Neural cell (in vitro differentiated cells): ENCODE data around the gene S100PBP. TPM values are rescaled to one million over a fixed set of nuclear protein-coding genes. Genes with fewer than 3 reads are reported as not detected.

Experiments used
- H2AFZ ChIP-seq: fragments of 200-600, 300-800 bp; sonication (generic), shearing (Covaris generic); 2 replicates; pipeline ENCODE4 v1.6.0; 2014; ENCODE audit warnings: low read depth, mild to moderate bottlenecking, antibody characterized with exemption, low read length, moderate library complexity
- H3F3A ChIP-seq: fragments of 200-600 bp; shearing (Covaris generic); 2 replicates; pipeline ENCODE4 v1.6.1; 2016; ENCODE audit warnings: mild to moderate bottlenecking, moderate library complexity, mixed read lengths, antibody characterized with exemption, low read length; ENCODE audit not compliant: insufficient read depth, poor library complexity, severe bottlenecking
- H3K27ac ChIP-seq: fragments of 200-600, 300-800 bp; sonication (generic), shearing (Covaris generic); 2 replicates; pipeline ENCODE4 v1.5.1; 2014; ENCODE audit warnings: mild to moderate bottlenecking, low read length, moderate library complexity
- H3K27me3 ChIP-seq: fragments of 300-800, 200-600 bp; sonication (generic), shearing (Covaris generic); 2 replicates; pipeline ENCODE4 v1.6.0; 2014; ENCODE audit warnings: mild to moderate bottlenecking, low read depth, low read length, moderate library complexity; ENCODE audit not compliant: insufficient read depth
- H3K36me3 ChIP-seq: fragments of 300-800, 200-600 bp; sonication (generic), shearing (Covaris generic); 2 replicates; pipeline ENCODE4 v1.5.1; 2014; ENCODE audit warnings: mild to moderate bottlenecking, antibody characterized with exemption, low read length, moderate library complexity; ENCODE audit not compliant: insufficient read depth
- H3K4me2 ChIP-seq: fragments of 300-800, 200-600 bp; sonication (generic), shearing (Covaris generic); 2 replicates; pipeline ENCODE4 v1.6.0; 2014; ENCODE audit warnings: mild to moderate bottlenecking, low read length
- H3K4me3 ChIP-seq: fragments of 300-800, 200-600 bp; sonication (generic), shearing (Covaris generic); 2 replicates; pipeline ENCODE4 v1.5.1; 2014; ENCODE audit warnings: mild to moderate bottlenecking, low read length, moderate library complexity
- H3K79me2 ChIP-seq: fragments of 200-600 bp; shearing (Covaris generic); replicated peaks from 2 replicates; pipeline ENCODE4 v1.6.0; 2014; ENCODE audit warnings: mild to moderate bottlenecking, low read length, moderate library complexity; ENCODE audit not compliant: insufficient read depth
- H3K9ac ChIP-seq: fragments of 300-800, 200-600 bp; sonication (generic), shearing (Covaris generic); 2 replicates; pipeline ENCODE4 v1.6.1; 2016; ENCODE audit warnings: mild to moderate bottlenecking, low read length, mixed read lengths
- H3K9me2 ChIP-seq: fragments of 200-600 bp; shearing (Covaris generic); 2 replicates; pipeline ENCODE4 v1.6.1; 2016; ENCODE audit warnings: mild to moderate bottlenecking, low read length, mixed read lengths; ENCODE audit not compliant: insufficient read depth
- H3K9me3 ChIP-seq: fragments of 200-600, 300-800 bp; sonication (generic), shearing (Covaris generic); 2 replicates; pipeline ENCODE4 v1.6.1; 2016; ENCODE audit warnings: mild to moderate bottlenecking, mixed run types, low read length, moderate library complexity, mixed read lengths
- H4K20me1 ChIP-seq: fragments of 200-600 bp; shearing (Covaris generic); 2 replicates; pipeline ENCODE4 v1.6.1; 2016; ENCODE audit warnings: mild to moderate bottlenecking, mixed run types; ENCODE audit not compliant: insufficient read depth
- POLR2AphosphoS5 ChIP-seq: IDR thresholded peaks from 2 replicates; pipeline ENCODE4 v1.6.1; 2012
- RAD21 ChIP-seq: fragments of 450-650 bp; conservative IDR thresholded peaks from 2 replicates; pipeline ENCODE4 v1.6.1; 2014; ENCODE audit warnings: antibody characterized with exemption, mild to moderate bottlenecking, moderate library complexity
- SMC3 ChIP-seq: fragments of 450-650 bp; conservative IDR thresholded peaks from 2 replicates; pipeline ENCODE4 v1.6.1; 2014; ENCODE audit warnings: antibody characterized with exemption, mild to moderate bottlenecking, moderate library complexity; ENCODE audit not compliant: poor library complexity
- TAF1 ChIP-seq: IDR thresholded peaks from 2 replicates; pipeline ENCODE4 v1.6.1; 2012; ENCODE audit warnings: low read depth
- polyA plus RNA-seq: library from polyadenylated mRNA; depleted of rRNA; stranded (reverse); fragments of >200 nt; gene quantifications from 2 replicates; pipeline ENCODE4 v1.2.3, GENCODE V29; 2014
- TF ChIP-seq, protein P1 (sequence below): IDR thresholded peaks from 2 replicates; pipeline ENCODE4 v1.6.1; 2012; ENCODE audit warnings: borderline replicate concordance
- TF ChIP-seq, protein P2 (sequence below): fragments of 450-650 bp; IDR thresholded peaks from 2 replicates; pipeline ENCODE4 v1.5.1; 2014; ENCODE audit warnings: antibody characterized with exemption, mild to moderate bottlenecking, moderate library complexity; ENCODE audit not compliant: poor library complexity, severe bottlenecking

The S100PBP gene
- polyA plus RNA-seq, 1 donor from 2014 or later = 77.0 TPM

DNA sequence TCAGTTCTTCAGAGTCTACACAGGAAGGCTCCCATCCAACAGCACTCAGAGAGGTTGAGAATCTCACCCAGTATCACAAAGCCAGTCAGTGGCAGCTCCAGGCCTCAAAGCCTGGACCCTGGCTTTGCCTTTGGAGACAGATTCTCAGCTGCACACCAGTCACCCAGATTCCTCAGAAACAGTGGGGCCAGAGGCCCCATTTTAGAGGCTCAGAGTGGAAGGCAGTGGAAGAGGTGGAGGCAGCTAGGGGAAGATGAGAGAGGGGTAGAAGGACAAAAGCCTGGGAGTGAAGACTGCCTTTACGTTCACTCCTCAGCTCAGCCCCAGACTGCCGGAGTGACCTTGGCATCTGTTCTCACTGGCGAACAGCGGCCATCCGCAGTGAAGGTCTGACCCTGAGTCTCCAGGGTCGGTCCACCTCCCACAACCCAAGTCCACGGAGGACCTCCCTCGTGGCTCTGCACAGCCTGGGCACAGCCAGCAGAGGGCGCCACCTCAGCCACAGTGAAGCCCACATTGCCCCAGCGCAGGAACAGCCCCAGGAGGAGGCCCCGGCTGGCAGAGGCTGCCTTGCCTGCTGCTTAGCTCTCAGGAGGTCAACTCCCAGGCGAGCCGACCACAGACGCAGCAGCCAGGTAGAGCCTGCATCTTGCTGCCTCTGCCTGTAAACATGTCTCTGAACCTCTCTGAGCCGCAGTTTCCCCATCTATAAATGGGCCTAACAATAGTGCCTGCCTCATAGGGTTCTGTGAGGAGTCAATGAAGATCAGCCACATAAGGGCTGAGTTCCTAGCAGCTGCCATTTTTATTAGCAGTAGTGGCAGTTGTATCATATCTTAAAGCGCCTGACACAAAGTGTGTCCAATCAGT is 59.1 kb downstream of the S100PBP start:
- Histone ChIP-seq H3K79me2 (no peaks in the 10 kb centered on the region), H3K27ac (no peak overlapping the region), H3K27me3 (peaks cover under 1% of the 10 kb centered on the region), H3K36me3 (no peaks in the 10 kb centered on the region), H3K9me3 (no peaks in the 10 kb centered on the region), H2AFZ (no peak overlapping the region), H3K4me3 (no peak overlapping the region), H3K9ac (no peak overlapping the region), H3F3A (peaks cover 3% of the 10 kb centered on the region), H3K9me2 (no peaks in the 10 kb centered on the region), H4K20me1 (no peaks in the 10 kb centered on the region), H3K4me2 (no peak overlapping the region)
- TF ChIP-seq, protein P1, sequence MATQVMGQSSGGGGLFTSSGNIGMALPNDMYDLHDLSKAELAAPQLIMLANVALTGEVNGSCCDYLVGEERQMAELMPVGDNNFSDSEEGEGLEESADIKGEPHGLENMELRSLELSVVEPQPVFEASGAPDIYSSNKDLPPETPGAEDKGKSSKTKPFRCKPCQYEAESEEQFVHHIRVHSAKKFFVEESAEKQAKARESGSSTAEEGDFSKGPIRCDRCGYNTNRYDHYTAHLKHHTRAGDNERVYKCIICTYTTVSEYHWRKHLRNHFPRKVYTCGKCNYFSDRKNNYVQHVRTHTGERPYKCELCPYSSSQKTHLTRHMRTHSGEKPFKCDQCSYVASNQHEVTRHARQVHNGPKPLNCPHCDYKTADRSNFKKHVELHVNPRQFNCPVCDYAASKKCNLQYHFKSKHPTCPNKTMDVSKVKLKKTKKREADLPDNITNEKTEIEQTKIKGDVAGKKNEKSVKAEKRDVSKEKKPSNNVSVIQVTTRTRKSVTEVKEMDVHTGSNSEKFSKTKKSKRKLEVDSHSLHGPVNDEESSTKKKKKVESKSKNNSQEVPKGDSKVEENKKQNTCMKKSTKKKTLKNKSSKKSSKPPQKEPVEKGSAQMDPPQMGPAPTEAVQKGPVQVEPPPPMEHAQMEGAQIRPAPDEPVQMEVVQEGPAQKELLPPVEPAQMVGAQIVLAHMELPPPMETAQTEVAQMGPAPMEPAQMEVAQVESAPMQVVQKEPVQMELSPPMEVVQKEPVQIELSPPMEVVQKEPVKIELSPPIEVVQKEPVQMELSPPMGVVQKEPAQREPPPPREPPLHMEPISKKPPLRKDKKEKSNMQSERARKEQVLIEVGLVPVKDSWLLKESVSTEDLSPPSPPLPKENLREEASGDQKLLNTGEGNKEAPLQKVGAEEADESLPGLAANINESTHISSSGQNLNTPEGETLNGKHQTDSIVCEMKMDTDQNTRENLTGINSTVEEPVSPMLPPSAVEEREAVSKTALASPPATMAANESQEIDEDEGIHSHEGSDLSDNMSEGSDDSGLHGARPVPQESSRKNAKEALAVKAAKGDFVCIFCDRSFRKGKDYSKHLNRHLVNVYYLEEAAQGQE = no peak
- no peak for TF ChIP-seq RAD21
- TF ChIP-seq, protein P2, sequence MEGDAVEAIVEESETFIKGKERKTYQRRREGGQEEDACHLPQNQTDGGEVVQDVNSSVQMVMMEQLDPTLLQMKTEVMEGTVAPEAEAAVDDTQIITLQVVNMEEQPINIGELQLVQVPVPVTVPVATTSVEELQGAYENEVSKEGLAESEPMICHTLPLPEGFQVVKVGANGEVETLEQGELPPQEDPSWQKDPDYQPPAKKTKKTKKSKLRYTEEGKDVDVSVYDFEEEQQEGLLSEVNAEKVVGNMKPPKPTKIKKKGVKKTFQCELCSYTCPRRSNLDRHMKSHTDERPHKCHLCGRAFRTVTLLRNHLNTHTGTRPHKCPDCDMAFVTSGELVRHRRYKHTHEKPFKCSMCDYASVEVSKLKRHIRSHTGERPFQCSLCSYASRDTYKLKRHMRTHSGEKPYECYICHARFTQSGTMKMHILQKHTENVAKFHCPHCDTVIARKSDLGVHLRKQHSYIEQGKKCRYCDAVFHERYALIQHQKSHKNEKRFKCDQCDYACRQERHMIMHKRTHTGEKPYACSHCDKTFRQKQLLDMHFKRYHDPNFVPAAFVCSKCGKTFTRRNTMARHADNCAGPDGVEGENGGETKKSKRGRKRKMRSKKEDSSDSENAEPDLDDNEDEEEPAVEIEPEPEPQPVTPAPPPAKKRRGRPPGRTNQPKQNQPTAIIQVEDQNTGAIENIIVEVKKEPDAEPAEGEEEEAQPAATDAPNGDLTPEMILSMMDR = peak; percentile 60

DNA sequence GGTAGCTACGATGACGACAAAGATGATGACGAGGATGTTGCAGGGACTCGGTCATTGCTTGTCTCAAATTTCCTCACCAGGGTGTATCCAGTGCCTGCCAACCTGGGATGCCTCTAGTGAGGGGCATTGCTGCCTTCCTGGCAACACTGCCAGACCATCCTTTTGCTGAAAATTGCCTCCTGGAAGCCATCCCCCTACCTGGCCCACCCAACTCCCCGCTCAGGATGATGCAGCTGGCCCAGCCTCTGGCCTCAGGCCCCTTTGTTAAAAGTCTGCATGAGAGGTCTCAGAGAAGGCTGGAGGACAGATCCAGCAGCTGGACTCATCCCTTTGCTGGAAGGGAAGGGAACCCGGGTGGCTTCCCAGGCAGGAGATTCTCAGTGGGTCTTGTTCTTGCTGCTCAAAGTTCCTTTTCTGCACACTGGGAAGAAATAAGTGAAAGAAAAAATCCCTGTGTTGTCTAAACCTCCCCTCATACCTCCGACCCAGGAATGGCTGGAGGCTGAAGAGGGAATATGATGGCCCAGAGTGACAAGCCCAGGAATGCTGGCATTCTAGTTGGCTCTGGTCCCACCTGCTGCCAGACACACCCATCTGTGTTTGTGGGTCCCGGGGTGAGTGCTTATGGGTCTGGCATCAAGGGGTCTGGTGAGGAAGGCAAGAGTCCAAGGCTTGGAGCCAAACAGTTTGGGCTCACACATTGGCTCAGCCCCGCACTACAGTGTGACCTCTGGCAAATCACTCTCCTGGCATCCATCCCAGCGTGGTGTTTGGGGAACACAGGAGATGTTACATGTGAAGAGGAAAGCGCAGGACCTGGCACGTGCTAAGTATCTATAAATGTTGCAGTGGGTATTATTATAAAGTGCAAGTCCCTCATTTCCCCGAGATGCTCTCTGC is 60.0 kb downstream of the S100PBP start:
- Histone ChIP-seq H3K79me2 (no peaks in the 10 kb centered on the region), H3K9me2 (no peaks in the 10 kb centered on the region), H3K27me3 (no peaks in the 10 kb centered on the region), H3K4me3 (peak overlapping the region; percentile 42), H2AFZ (no peak overlapping the region), H3K36me3 (no peaks in the 10 kb centered on the region), H3K9me3 (no peaks in the 10 kb centered on the region), H3K27ac (peak overlapping the region; percentile 35), H3K4me2 (no peak overlapping the region), H3K9ac (peak overlapping the region; percentile 32), H3F3A (no peaks in the 10 kb centered on the region), H4K20me1 (no peaks in the 10 kb centered on the region)
- TF ChIP-seq TAF1 (no peak), RAD21 (no peak)

DNA sequence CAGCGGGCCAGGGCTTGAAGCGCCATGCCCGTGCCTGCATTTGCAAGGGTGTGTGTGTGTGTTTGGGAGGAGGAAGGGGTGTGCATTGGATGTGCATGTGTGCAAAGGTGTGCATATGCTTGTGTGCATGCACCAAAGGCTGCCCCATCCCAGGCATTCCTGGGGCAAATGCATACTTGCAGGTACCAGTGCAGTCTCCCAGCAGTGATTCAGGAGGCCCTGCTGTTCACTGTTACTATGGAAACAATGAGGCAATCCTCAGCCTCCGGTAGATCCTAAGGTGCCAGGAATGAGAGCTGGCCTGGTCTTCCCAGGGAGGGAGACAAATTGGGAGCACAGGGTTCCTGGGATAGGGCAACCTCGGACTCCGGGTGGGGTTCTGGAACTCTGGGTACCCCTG is 60.7 kb downstream of the S100PBP start:
- H4K20me1 ChIP-seq = no peaks in the 10 kb centered on the region
- H3K9me3 ChIP-seq = no peaks in the 10 kb centered on the region
- H3K79me2 ChIP-seq = no peaks in the 10 kb centered on the region
- no peak for TF ChIP-seq SMC3
- TF ChIP-seq, protein P1 = peak; percentile 72
- no peak for TF ChIP-seq POLR2AphosphoS5
- peak overlapping the region; percentile 35 for H3K27ac ChIP-seq
- H3F3A ChIP-seq = no peaks in the 10 kb centered on the region
- peak overlapping the region; percentile 34 for H2AFZ ChIP-seq
- H3K36me3 ChIP-seq = no peaks in the 10 kb centered on the region
- peak overlapping the region; percentile 32 for H3K9ac ChIP-seq
- no peaks in the 10 kb centered on the region for H3K27me3 ChIP-seq
- peak overlapping the region; percentile 28 for H3K4me2 ChIP-seq
- peak overlapping the region; percentile 42 for H3K4me3 ChIP-seq
- H3K9me2 ChIP-seq = no peaks in the 10 kb centered on the region
